H9 (cell line): ENCODE results near the gene PGM2L1. TPM values are rescaled to one million over a fixed set of nuclear protein-coding genes. Genes with fewer than 3 reads are reported as not detected.

Experiments used
- DNase-seq: peaks from one replicate; pipeline ENCODE4 v3.0.0-alpha.2; 2017
- H2AFZ ChIP-seq: one replicate; pipeline ENCODE4 v1.6.1; 2013; ENCODE audit warnings: mild to moderate bottlenecking, low read length, control low read depth, moderate library complexity
- H2AK5ac ChIP-seq: 2 replicates; pipeline ENCODE4 v1.6.1; 2013; ENCODE audit warnings: low read length, control low read depth, mixed read lengths; ENCODE audit not compliant: insufficient read length
- H2BK120ac ChIP-seq: one replicate; pipeline ENCODE4 v1.6.1; 2013; ENCODE audit warnings: low read depth, mild to moderate bottlenecking, low read length, control low read depth, inconsistent platforms; ENCODE audit not compliant: poor library complexity, severe bottlenecking
- H2BK12ac ChIP-seq: 2 replicates; pipeline ENCODE4 v1.6.1; 2013; ENCODE audit warnings: low read length, control low read depth, mixed read lengths, low read depth; ENCODE audit not compliant: insufficient read length
- H2BK15ac ChIP-seq: 2 replicates; pipeline ENCODE4 v1.6.1; 2013; ENCODE audit warnings: low read depth, low read length, control low read depth
- H2BK20ac ChIP-seq: one replicate; pipeline ENCODE4 v1.6.1; 2013; ENCODE audit warnings: low read depth, mild to moderate bottlenecking, low read length, control low read depth, inconsistent platforms; ENCODE audit not compliant: poor library complexity, severe bottlenecking
- H2BK5ac ChIP-seq: 2 replicates; pipeline ENCODE4 v1.6.1; 2013; ENCODE audit warnings: low read length, control low read depth, mixed read lengths; ENCODE audit not compliant: insufficient read length
- H3K14ac ChIP-seq: 2 replicates; pipeline ENCODE4 v1.6.1; 2013; ENCODE audit warnings: low read length, control low read depth; ENCODE audit not compliant: insufficient read depth
- H3K18ac ChIP-seq: 2 replicates; pipeline ENCODE4 v1.6.1; 2013; ENCODE audit warnings: low read depth, mild to moderate bottlenecking, mixed read lengths, low read length, control low read depth; ENCODE audit not compliant: insufficient read length
- H3K23ac ChIP-seq: 2 replicates; pipeline ENCODE4 v1.6.1; 2013; ENCODE audit warnings: low read length, control low read depth, mixed read lengths, low read depth; ENCODE audit not compliant: insufficient read length
- H3K23me2 ChIP-seq: 2 replicates; pipeline ENCODE4 v1.6.1; 2013; ENCODE audit warnings: low read depth, mild to moderate bottlenecking, mixed read lengths, low read length, control low read depth; ENCODE audit not compliant: insufficient read length, poor library complexity, severe bottlenecking
- H3K27ac ChIP-seq: 2 replicates; pipeline ENCODE4 v1.5.1; 2013; ENCODE audit warnings: low read length, control low read depth, mixed read lengths, low read depth; ENCODE audit not compliant: insufficient read length
- H3K27me3 ChIP-seq: 2 replicates; pipeline ENCODE4 v1.6.1; 2013; ENCODE audit warnings: low read length, control low read depth, inconsistent platforms; ENCODE audit not compliant: insufficient read depth
- H3K4ac ChIP-seq: 2 replicates; pipeline ENCODE4 v1.6.1; 2013; ENCODE audit warnings: low read depth, mild to moderate bottlenecking, control low read depth, inconsistent platforms, low read length, moderate library complexity
- H3K4me1 ChIP-seq: 2 replicates; pipeline ENCODE4 v1.6.1; 2013; ENCODE audit warnings: low read length, control low read depth, inconsistent platforms; ENCODE audit not compliant: insufficient read depth
- H3K4me2 ChIP-seq: 2 replicates; pipeline ENCODE4 v1.6.1; 2013; ENCODE audit warnings: low read length, control low read depth, mixed read lengths; ENCODE audit not compliant: insufficient read length, insufficient read depth
- H3K56ac ChIP-seq: 2 replicates; pipeline ENCODE4 v1.6.1; 2013; ENCODE audit warnings: low read depth, mild to moderate bottlenecking, mixed read lengths, low read length, control low read depth; ENCODE audit not compliant: insufficient read length
- H3K79me1 ChIP-seq: 2 replicates; pipeline ENCODE4 v1.6.1; 2013; ENCODE audit warnings: low read depth, mild to moderate bottlenecking, moderate library complexity, low read length, control low read depth, inconsistent platforms; ENCODE audit not compliant: insufficient read depth, poor library complexity, severe bottlenecking
- H3K79me2 ChIP-seq: 2 replicates; pipeline ENCODE4 v1.6.1; 2013; ENCODE audit warnings: low read length, control low read depth, inconsistent platforms; ENCODE audit not compliant: insufficient read depth
- H3K9ac ChIP-seq: 2 replicates; pipeline ENCODE4 v1.6.1; 2013; ENCODE audit warnings: low read length, control low read depth, mixed read lengths; ENCODE audit not compliant: insufficient read length; ENCODE audit errors: extremely low read depth
- H3K9me3 ChIP-seq: one replicate; pipeline ENCODE4 v1.6.1; 2013; ENCODE audit warnings: low read depth, low read length, inconsistent platforms; ENCODE audit not compliant: control insufficient read depth
- H3T11ph ChIP-seq: one replicate; pipeline ENCODE4 v1.6.1; 2013; ENCODE audit warnings: mild to moderate bottlenecking, low read length, control low read depth, inconsistent platforms
- H4K20me1 ChIP-seq: one replicate; pipeline ENCODE4 v1.6.1; 2013; ENCODE audit not compliant: control insufficient read depth, insufficient read length, insufficient read depth
- H4K5ac ChIP-seq: 2 replicates; pipeline ENCODE4 v1.6.1; 2013; ENCODE audit warnings: low read depth, mild to moderate bottlenecking, mixed read lengths, low read length, control low read depth; ENCODE audit not compliant: insufficient read length
- H4K8ac ChIP-seq: replicated peaks from 2 replicates; pipeline ENCODE4 v1.6.1; 2013; ENCODE audit warnings: low read length, control low read depth, mixed read lengths, low read depth; ENCODE audit not compliant: insufficient read length
- H4K91ac ChIP-seq: 2 replicates; pipeline ENCODE4 v1.6.1; 2013; ENCODE audit warnings: low read depth, mild to moderate bottlenecking, moderate library complexity, mixed read lengths, low read length, control low read depth; ENCODE audit not compliant: insufficient read length
- H3K27ac Mint-ChIP-seq, 3 experiments: 2 replicates in 2 of 3; 3 replicates in 1 of 3; pipeline ENCODE4 v1.8.0; 2020 to 2021; ENCODE audit warnings: mixed read lengths in 3 of 3, mild to moderate bottlenecking in 1 of 3, moderate library complexity in 1 of 3
- H3K27me3 Mint-ChIP-seq: 2 replicates; pipeline ENCODE4 v1.8.0; 2021; ENCODE audit warnings: low read depth, mild to moderate bottlenecking, moderate library complexity, mixed read lengths
- H3K36me3 Mint-ChIP-seq, 3 experiments: 2 replicates in 2 of 3; 3 replicates in 1 of 3; pipeline ENCODE4 v1.8.0; 2020 to 2021; ENCODE audit warnings: low read depth in 3 of 3, mixed read lengths in 3 of 3; ENCODE audit not compliant: insufficient read depth in 1 of 3
- H3K4me1 Mint-ChIP-seq, 2 experiments: 2 replicates each; pipeline ENCODE4 v1.8.0; 2020; ENCODE audit warnings: mixed read lengths in 2 of 2
- H3K4me3 Mint-ChIP-seq, 2 experiments: 2 replicates in 1 of 2; 3 replicates in 1 of 2; pipeline ENCODE4 v1.8.0; 2020 to 2021; ENCODE audit warnings: mild to moderate bottlenecking in 2 of 2, mixed read lengths in 2 of 2, moderate library complexity in 1 of 2
- H3K9me3 Mint-ChIP-seq, 2 experiments: 2 replicates in 1 of 2; 3 replicates in 1 of 2; pipeline ENCODE4 v1.8.0; 2020; ENCODE audit warnings: mild to moderate bottlenecking in 2 of 2, mixed read lengths in 2 of 2, moderate library complexity in 1 of 2
- WGBS: extraction: QIAGEN DNeasy Blood & Tissue Kit; methylation state at CpG from one replicate; pipeline ENCODE4 v1.1.7; 2013; ENCODE audit warnings: missing lambda C conversion rate, low lambda C conversion rate, mixed read lengths; ENCODE audit not compliant: insufficient read length; ENCODE audit errors: extremely low coverage; 5-methylcytosine and 5-hydroxymethylcytosine counted together
- total RNA-seq: library from RNA; stranded (reverse); gene quantifications from 2 replicates; pipeline ENCODE4 v1.2.1, GENCODE V29; 2021
- TF ChIP-seq, protein P1 (sequence below): fragments of 200-600 bp; sonication (generic); conservative IDR thresholded peaks from 3 replicates; pipeline ENCODE4 v1.8.0; 2021; ENCODE audit warnings: antibody characterized with exemption, mild to moderate bottlenecking

The PGM2L1 gene
- total RNA-seq, 1 experiment from 2014 or later = 16.9 TPM

DNA sequence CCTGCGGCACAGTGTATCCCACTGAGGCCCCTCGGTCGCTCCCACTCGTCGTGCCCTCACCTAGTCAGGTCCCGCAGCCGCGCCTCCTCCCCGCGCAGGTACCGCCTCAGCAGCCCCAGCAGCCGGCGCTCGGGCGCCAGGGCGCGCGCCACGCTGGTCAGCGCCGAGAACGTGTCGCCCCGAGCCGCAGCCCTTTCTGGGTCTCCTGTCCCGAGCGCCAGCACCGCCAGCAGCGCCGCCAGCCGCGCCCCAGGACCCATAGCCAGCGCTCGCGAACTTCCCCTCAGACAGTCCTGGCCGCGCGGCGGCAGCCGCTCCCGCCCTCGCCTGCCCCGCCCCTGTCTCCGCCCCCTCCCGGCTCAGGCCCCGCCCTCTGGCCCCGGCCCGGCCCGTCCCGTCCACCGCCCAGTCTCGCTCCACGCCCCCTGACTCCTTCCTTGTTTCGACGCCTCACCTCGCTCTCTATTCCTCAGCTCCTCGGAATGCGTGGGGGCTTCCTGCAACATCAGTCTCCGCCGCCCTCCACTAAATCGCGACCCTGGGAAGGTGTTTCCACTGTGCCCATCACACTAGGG lies 86.8 kb downstream of the PGM2L1 start, which contains the start of gene P4HA3:
TSS of gene P4HA3 (minus strand) at position 289 of the 575 bp plus-strand sequence. CDS start at position 260, 29 bp downstream.
- H3K27me3 ChIP-seq = peaks cover 6% of the 10 kb centered on the region; the same call in 1 of the 2 replicates

More for the DNA sequence above, 86.8 kb downstream of the PGM2L1 start, which contains the start of gene P4HA3:
- H3K9ac ChIP-seq = no peak within 1 kb of the TSS
- H4K91ac ChIP-seq = no peak within 1 kb of the TSS
- TF ChIP-seq, protein P1, sequence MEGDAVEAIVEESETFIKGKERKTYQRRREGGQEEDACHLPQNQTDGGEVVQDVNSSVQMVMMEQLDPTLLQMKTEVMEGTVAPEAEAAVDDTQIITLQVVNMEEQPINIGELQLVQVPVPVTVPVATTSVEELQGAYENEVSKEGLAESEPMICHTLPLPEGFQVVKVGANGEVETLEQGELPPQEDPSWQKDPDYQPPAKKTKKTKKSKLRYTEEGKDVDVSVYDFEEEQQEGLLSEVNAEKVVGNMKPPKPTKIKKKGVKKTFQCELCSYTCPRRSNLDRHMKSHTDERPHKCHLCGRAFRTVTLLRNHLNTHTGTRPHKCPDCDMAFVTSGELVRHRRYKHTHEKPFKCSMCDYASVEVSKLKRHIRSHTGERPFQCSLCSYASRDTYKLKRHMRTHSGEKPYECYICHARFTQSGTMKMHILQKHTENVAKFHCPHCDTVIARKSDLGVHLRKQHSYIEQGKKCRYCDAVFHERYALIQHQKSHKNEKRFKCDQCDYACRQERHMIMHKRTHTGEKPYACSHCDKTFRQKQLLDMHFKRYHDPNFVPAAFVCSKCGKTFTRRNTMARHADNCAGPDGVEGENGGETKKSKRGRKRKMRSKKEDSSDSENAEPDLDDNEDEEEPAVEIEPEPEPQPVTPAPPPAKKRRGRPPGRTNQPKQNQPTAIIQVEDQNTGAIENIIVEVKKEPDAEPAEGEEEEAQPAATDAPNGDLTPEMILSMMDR = peak; percentile 27; the same call in 1 of the 3 replicates
- H3K4me1 Mint-ChIP-seq = peaks cover 7% of the 10 kb centered on the region in 2 experiments
- no peak within 1 kb of the TSS for H4K8ac ChIP-seq
- no peak within 1 kb of the TSS for H2AK5ac ChIP-seq
- H3K9me3 ChIP-seq = no peaks in the 10 kb centered on the region
- H3K56ac ChIP-seq = no peak within 1 kb of the TSS
- H3K4me3 Mint-ChIP-seq = peak within 1 kb of the TSS; percentile 51 to 78
- peaks cover 71% of the 10 kb centered on the region for H3K27me3 Mint-ChIP-seq
- peaks cover 6% of the 10 kb centered on the region for H3K23me2 ChIP-seq
- no peaks in the 10 kb centered on the region for H4K20me1 ChIP-seq
- H3K4ac ChIP-seq = no peak within 1 kb of the TSS
- no peak within 1 kb of the TSS; the same call in 1 of the 2 replicates for H3K14ac ChIP-seq
- WGBS = no CpG with 5 or more reads among the region's 62 CpGs
- no peak within 1 kb of the TSS for H3T11ph ChIP-seq
- no peak within 1 kb of the TSS for H2BK20ac ChIP-seq
- no peaks in the 10 kb centered on the region for H3K79me1 ChIP-seq
- H3K18ac ChIP-seq = no peak within 1 kb of the TSS
- H3K79me2 ChIP-seq = no peaks in the 10 kb centered on the region
- peak within 1 kb of the TSS; percentile 54 for H3K4me2 ChIP-seq
- H2BK15ac ChIP-seq = no peak within 1 kb of the TSS
- no peak within 1 kb of the TSS for H2BK12ac ChIP-seq
- no peak within 1 kb of the TSS for H3K27ac Mint-ChIP-seq
- H3K9me3 Mint-ChIP-seq = peaks cover 0 to 3% of the 10 kb centered on the region in 2 experiments; a peak in 3 of 5 replicates
- H2BK5ac ChIP-seq = no peak within 1 kb of the TSS
- H3K23ac ChIP-seq = no peak within 1 kb of the TSS
- no peaks in the 10 kb centered on the region for H3K36me3 Mint-ChIP-seq
- H2BK120ac ChIP-seq = no peak within 1 kb of the TSS
- H4K5ac ChIP-seq = no peak within 1 kb of the TSS
- peaks cover 3% of the 10 kb centered on the region; the same call in 1 of the 2 replicates for H3K4me1 ChIP-seq
- DNase-seq = peak; percentile 87
- H2AFZ ChIP-seq = no peak within 1 kb of the TSS
- H3K27ac ChIP-seq = no peak within 1 kb of the TSS
